NCI-H460 (cell line): ENCODE results near the gene PCDHA1. TPM values are rescaled to one million over a fixed set of nuclear protein-coding genes. Genes with fewer than 3 reads are reported as not detected.

Experiments used
- DNase-seq: peaks from one replicate; pipeline ENCODE4 v3.0.0-alpha.2; 2016; ENCODE audit warnings: low read depth; ENCODE audit errors: extremely low read depth
- small RNA-seq, 2 experiments: library from RNA; depleted of rRNA; stranded (forward); fragments of <200 nt; gene quantifications; one replicate each; pipeline ENCODE3, GENCODE V24; 2014
- total RNA-seq: library from RNA; depleted of rRNA; stranded (reverse); fragments of >200 nt; shearing (Covaris generic); gene quantifications from 2 replicates; pipeline ENCODE4 v1.2.3, GENCODE V29; 2014; rRNA removed

PCDHA1 gene
- total RNA-seq, 1 experiment from 2014 or later, result 0.07 TPM

GRCh38 chr5:141032626-141033025, 246.7 kb downstream of the PCDHA1 start:
- DNase-seq, result no peak

- no peak for DNase-seq
These were observed 253.1 kb downstream of the PCDHA1 start for GRCh38 chr5:141039061-141039460.

GRCh38 chr5:141039517-141039916, 253.6 kb downstream of the PCDHA1 start:
- no peak for DNase-seq

- DNase-seq, result peak; percentile 56
These were observed 254.3 kb downstream of the PCDHA1 start for GRCh38 chr5:141040093-141040770.

GRCh38 chr5:141040771-141041426, 255.0 kb downstream of the PCDHA1 start:
- DNase-seq, result peak; percentile 98

GRCh38 chr5:141041427-141041785, 255.5 kb downstream of the PCDHA1 start:
- no peak for DNase-seq

GRCh38 chr5:141042555-141042954, 256.6 kb downstream of the PCDHA1 start:
- no peak for DNase-seq

GRCh38 chr5:141050622-141051520, 264.9 kb downstream of the PCDHA1 start, which contains the start of gene PCDHB1:
PCDHB1 (plus strand) TSS chr5:141051374; CDS start chr5:141051471, 97 bp downstream.
- DNase-seq, result no peak

- DNase-seq, result no peak
These were observed 265.6 kb downstream of the PCDHA1 start for GRCh38 chr5:141051521-141051866.

Small RNAs within 50 kb of the gene (small RNA-seq; reads per million reads assigned to genes)
- 0 reads per million in 2 experiments for gene AC010223.1

Other genes with a start within 250 kb of the PCDHA1 start
- 1.4 and 1.7 TPM in 2 replicates for gene EIF4EBP3, start 238.5 kb upstream of the PCDHA1 start, total RNA-seq
- 77.8 and 92.2 TPM in 2 replicates for gene SRA1, start 228.7 kb upstream of the PCDHA1 start, total RNA-seq
- 9.8 and 12.6 TPM in 2 replicates for gene APBB3, start 221.5 kb upstream of the PCDHA1 start, total RNA-seq
- gene SLC35A4, start 221.3 kb upstream of the PCDHA1 start, total RNA-seq, result 39.1 and 42.2 TPM in 2 replicates
- 2.6 and 2.7 TPM in 2 replicates for gene CD14, start 153.0 kb upstream of the PCDHA1 start, total RNA-seq
- gene TMCO6, start 146.7 kb upstream of the PCDHA1 start, total RNA-seq, result 9.5 and 13.8 TPM in 2 replicates
- gene NDUFA2, start 138.5 kb upstream of the PCDHA1 start, total RNA-seq, result 64.3 and 78.9 TPM in 2 replicates
- gene IK, start 138.3 kb upstream of the PCDHA1 start, total RNA-seq, result 114 and 121 TPM in 2 replicates
- gene WDR55, start 121.2 kb upstream of the PCDHA1 start, total RNA-seq, result 22.9 and 25.1 TPM in 2 replicates
- gene DND1, start 112.6 kb upstream of the PCDHA1 start, total RNA-seq, result 0.75 and 0.77 TPM in 2 replicates
- gene HARS1, start 94.8 kb upstream of the PCDHA1 start, total RNA-seq, result 80.8 and 85.3 TPM in 2 replicates
- 34.8 and 39.1 TPM in 2 replicates for gene HARS2, start 94.7 kb upstream of the PCDHA1 start, total RNA-seq
- gene ZMAT2, start 85.7 kb upstream of the PCDHA1 start, total RNA-seq, result 60.1 and 62.5 TPM in 2 replicates
- gene PCDHA2, start 8.7 kb downstream of the PCDHA1 start, total RNA-seq, result not detected in 2 replicates
- not detected in 2 replicates for gene PCDHA3, start 14.9 kb downstream of the PCDHA1 start, total RNA-seq
- gene PCDHA4, start 20.9 kb downstream of the PCDHA1 start, total RNA-seq, result 0.09 TPM in 1 of 2 replicates, not detected in the other
- gene PCDHA5, start 35.5 kb downstream of the PCDHA1 start, total RNA-seq, result not detected in 2 replicates
- not detected in 2 replicates for gene PCDHA6, start 41.8 kb downstream of the PCDHA1 start, total RNA-seq
- gene PCDHA7, start 48.1 kb downstream of the PCDHA1 start, total RNA-seq, result 0.15 TPM in 1 of 2 replicates, not detected in the other
- 0.05 TPM in 1 of 2 replicates, not detected in the other for gene PCDHA8, start 55.0 kb downstream of the PCDHA1 start, total RNA-seq
- 0.02 TPM in 1 of 2 replicates, not detected in the other for gene PCDHA9, start 62.2 kb downstream of the PCDHA1 start, total RNA-seq
- 0.03 and 0.05 TPM in 2 replicates for gene PCDHA10, start 69.8 kb downstream of the PCDHA1 start, total RNA-seq
- not detected in 2 replicates for gene PCDHA11, start 82.8 kb downstream of the PCDHA1 start, total RNA-seq
- 4.4 and 5.6 TPM in 2 replicates for gene PCDHA12, start 89.2 kb downstream of the PCDHA1 start, total RNA-seq
- gene PCDHA13, start 96.0 kb downstream of the PCDHA1 start, total RNA-seq, result 1.2 and 1.3 TPM in 2 replicates
- 0.92 and 1.1 TPM in 2 replicates for gene PCDHAC1, start 140.2 kb downstream of the PCDHA1 start, total RNA-seq
- gene PCDHAC2, start 180.3 kb downstream of the PCDHA1 start, total RNA-seq, result 1.0 and 1.2 TPM in 2 replicates